ENCODE data around the gene ZNRF1. TPM values are rescaled to one million over a fixed set of nuclear protein-coding genes. Genes with fewer than 3 reads are reported as not detected.

ZNRF1 gene
- total and polyA plus RNA-seq, 4 donors: 7.9 to 10.9 (median 9.2) TPM

GRCh38 chr16:74950511-74950910 lies 48.3 kb upstream of the ZNRF1 start:
- TF ChIP-seq HNF4G (IDR thresholded peaks at IDR 0.05): no peak
- TF ChIP-seq RAD21 (IDR thresholded peaks at IDR 0.05): no peak
- no peak for TF ChIP-seq FOXA2 (IDR thresholded peaks at IDR 0.05)
- TF ChIP-seq SP1 (IDR thresholded peaks at IDR 0.05): no peak
- no peak for TF ChIP-seq HNF4A (conservative IDR thresholded peaks at IDR 0.05)
- no peak for TF ChIP-seq FOXA1 (IDR thresholded peaks at IDR 0.05)
- no peak for TF ChIP-seq ZBTB33 (IDR thresholded peaks at IDR 0.05)
- TF ChIP-seq CTCF (IDR thresholded peaks at IDR 0.05; ENCODE audit: low read depth, low read length, missing input control): no peak
- TF ChIP-seq NR2F2 (IDR thresholded peaks at IDR 0.05): no peak
- no peak for TF ChIP-seq EGR1 (IDR thresholded peaks at IDR 0.05; ENCODE audit: low read depth in 2 of 2)
- no peak for TF ChIP-seq MAX (IDR thresholded peaks at IDR 0.05)
- TF ChIP-seq ATF3 (IDR thresholded peaks at IDR 0.05): no peak
- no peak for TF ChIP-seq GABPA (IDR thresholded peaks at IDR 0.05 in 1 of 2, conservative IDR thresholded peaks at IDR 0.05 in 1 of 2)
- no peak for TF ChIP-seq RXRA (IDR thresholded peaks at IDR 0.05)
- no peak for TF ChIP-seq TAF1 (conservative IDR thresholded peaks at IDR 0.05)
- TF ChIP-seq JUND (IDR thresholded peaks at IDR 0.05): no peak
- WGBS: 96% methylated on average over 7 of the region's 7 CpGs
- no peak overlapping the region for H3K4me3 ChIP-seq (ENCODE audit: low read depth in 1 of 3, low read length in 3 of 3)
- no peaks in the 10 kb centered on the region for H3K9me3 ChIP-seq (ENCODE audit: control insufficient read depth in 4 of 4, low read length in 3 of 4)
- no peaks in the 10 kb centered on the region for H3K4me1 ChIP-seq (ENCODE audit: control insufficient read depth in 4 of 4, insufficient read depth in 4 of 4, low read length in 3 of 4)
- no peak for DNase-seq (ENCODE audit: low spot score)
- no peaks in the 10 kb centered on the region for H3K27me3 ChIP-seq (ENCODE audit: control insufficient read depth in 4 of 4, insufficient read depth in 4 of 4, low read length in 3 of 4)
- H3K36me3 ChIP-seq (ENCODE audit: control insufficient read depth in 4 of 4, insufficient read depth in 3 of 4, low read depth in 1 of 4, low read length in 3 of 4): peaks cover 13 to 41% (median 32%) of the 10 kb centered on the region in 4 donors
- no peak overlapping the region for H3K9ac ChIP-seq (ENCODE audit: low read depth in 1 of 2, low read length in 2 of 2)
- H3K27ac ChIP-seq (ENCODE audit: low read depth in 1 of 2, low read length in 2 of 2): no peak overlapping the region

GRCh38 chr16:74951206-74951605 lies 47.6 kb upstream of the ZNRF1 start:
- 98% methylated on average over 11 of the region's 11 CpGs for WGBS
- no peaks in the 10 kb centered on the region for H3K9me3 ChIP-seq (ENCODE audit: control insufficient read depth in 4 of 4, low read length in 3 of 4)
- no peak overlapping the region for H3K4me3 ChIP-seq (ENCODE audit: low read depth in 1 of 3, low read length in 3 of 3)
- no peaks in the 10 kb centered on the region for H3K27me3 ChIP-seq (ENCODE audit: control insufficient read depth in 4 of 4, insufficient read depth in 4 of 4, low read length in 3 of 4)
- no peak overlapping the region for H3K9ac ChIP-seq (ENCODE audit: low read depth in 1 of 2, low read length in 2 of 2)
- no peak overlapping the region for H3K27ac ChIP-seq (ENCODE audit: low read depth in 1 of 2, low read length in 2 of 2)
- DNase-seq (ENCODE audit: low spot score): no peak
- H3K36me3 ChIP-seq (ENCODE audit: control insufficient read depth in 4 of 4, insufficient read depth in 3 of 4, low read depth in 1 of 4, low read length in 3 of 4): peaks cover 13 to 45% (median 38%) of the 10 kb centered on the region in 4 donors
- H3K4me1 ChIP-seq (ENCODE audit: control insufficient read depth in 4 of 4, insufficient read depth in 4 of 4, low read length in 3 of 4): no peaks in the 10 kb centered on the region
- no peak for TF ChIP-seq TAF1 (conservative IDR thresholded peaks at IDR 0.05)
- TF ChIP-seq FOXA2 (IDR thresholded peaks at IDR 0.05): no peak
- no peak for TF ChIP-seq HNF4G (IDR thresholded peaks at IDR 0.05)
- no peak for TF ChIP-seq EGR1 (IDR thresholded peaks at IDR 0.05; ENCODE audit: low read depth in 2 of 2)
- no peak for TF ChIP-seq GABPA (IDR thresholded peaks at IDR 0.05 in 1 of 2, conservative IDR thresholded peaks at IDR 0.05 in 1 of 2)
- TF ChIP-seq YY1 (IDR thresholded peaks at IDR 0.05): no peak
- TF ChIP-seq RXRA (IDR thresholded peaks at IDR 0.05): no peak
- TF ChIP-seq HNF4A (conservative IDR thresholded peaks at IDR 0.05): no peak
- no peak for TF ChIP-seq SP1 (IDR thresholded peaks at IDR 0.05)
- no peak for TF ChIP-seq ZBTB33 (IDR thresholded peaks at IDR 0.05)
- no peak for TF ChIP-seq REST (IDR thresholded peaks at IDR 0.05)
- TF ChIP-seq FOXA1 (IDR thresholded peaks at IDR 0.05): no peak
- TF ChIP-seq CTCF (IDR thresholded peaks at IDR 0.05; ENCODE audit: low read depth, low read length, missing input control): no peak
- no peak for TF ChIP-seq MAX (IDR thresholded peaks at IDR 0.05)
- no peak for TF ChIP-seq RAD21 (IDR thresholded peaks at IDR 0.05)
- TF ChIP-seq ATF3 (IDR thresholded peaks at IDR 0.05): no peak
- TF ChIP-seq NR2F2 (IDR thresholded peaks at IDR 0.05): no peak
